AG04449 (cell line): ENCODE measurements around the gene TMEM161A.

Source experiments
- CTCF ChIA-PET: fragments of 350-600 bp; formaldehyde crosslinking; extraction: SDS; loops from one replicate; lab custom pipeline; 2021; ENCODE audit warnings: antibody characterized with exemption; lab: Yijun Ruan, JAX
- POLR2A ChIA-PET: fragments of 400-600, 350-600 bp; formaldehyde crosslinking; extraction: SDS; loops from one replicate; lab custom pipeline; 2020; ENCODE audit warnings: antibody characterized with exemption, inconsistent platforms; lab: Yijun Ruan, JAX
- DNase-seq: peaks from one replicate; pipeline ENCODE4 v3.0.0-alpha.2; 2010; ENCODE audit warnings: low read depth, low spot score
- H3K4me3 ChIP-seq: 2 replicates; pipeline ENCODE4 v1.5.1; 2011; ENCODE audit warnings: low read depth, mild to moderate bottlenecking, control low read depth, low read length
- TF ChIP-seq, protein P1 (sequence below): IDR thresholded peaks from one replicate; pipeline ENCODE4 v1.5.1; 2011; ENCODE audit warnings: mild to moderate bottlenecking, moderate library complexity, low read length, control low read depth, inconsistent platforms; ENCODE audit not compliant: insufficient read depth; ENCODE audit errors: missing control alignments

The TMEM161A gene

DNA sequence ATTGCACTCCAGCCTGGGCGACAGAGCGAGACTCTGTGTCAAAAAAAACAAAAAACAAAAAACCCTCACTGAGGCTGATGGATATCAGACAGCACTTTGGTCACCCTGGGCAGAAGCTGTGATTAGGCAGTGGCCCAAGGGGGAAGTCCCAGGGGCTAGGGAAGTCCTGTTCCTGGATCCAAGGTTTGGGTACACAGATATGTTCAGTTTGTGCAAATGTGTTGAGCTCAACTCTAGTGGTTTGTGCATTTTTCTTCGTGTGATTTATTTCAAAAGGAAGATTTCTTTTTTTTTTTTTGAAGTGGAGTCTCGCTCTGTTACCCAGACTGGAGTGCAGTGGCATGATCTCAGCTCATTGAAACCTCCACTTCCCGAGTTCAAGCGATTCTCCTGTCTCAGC lies 19.5 kb upstream of the TMEM161A start:
- no peak overlapping the region for H3K4me3 ChIP-seq
- ChIA-PET CTCF (interaction anchor here (1.8 to 12.2 kb wide), 3 partner anchors 11 to 18 kb away, joined by 4 to 182 read pairs (median 105); no protein-coding TSS in a partner anchor), POLR2A (no interaction called here)
- TF ChIP-seq, protein P1, sequence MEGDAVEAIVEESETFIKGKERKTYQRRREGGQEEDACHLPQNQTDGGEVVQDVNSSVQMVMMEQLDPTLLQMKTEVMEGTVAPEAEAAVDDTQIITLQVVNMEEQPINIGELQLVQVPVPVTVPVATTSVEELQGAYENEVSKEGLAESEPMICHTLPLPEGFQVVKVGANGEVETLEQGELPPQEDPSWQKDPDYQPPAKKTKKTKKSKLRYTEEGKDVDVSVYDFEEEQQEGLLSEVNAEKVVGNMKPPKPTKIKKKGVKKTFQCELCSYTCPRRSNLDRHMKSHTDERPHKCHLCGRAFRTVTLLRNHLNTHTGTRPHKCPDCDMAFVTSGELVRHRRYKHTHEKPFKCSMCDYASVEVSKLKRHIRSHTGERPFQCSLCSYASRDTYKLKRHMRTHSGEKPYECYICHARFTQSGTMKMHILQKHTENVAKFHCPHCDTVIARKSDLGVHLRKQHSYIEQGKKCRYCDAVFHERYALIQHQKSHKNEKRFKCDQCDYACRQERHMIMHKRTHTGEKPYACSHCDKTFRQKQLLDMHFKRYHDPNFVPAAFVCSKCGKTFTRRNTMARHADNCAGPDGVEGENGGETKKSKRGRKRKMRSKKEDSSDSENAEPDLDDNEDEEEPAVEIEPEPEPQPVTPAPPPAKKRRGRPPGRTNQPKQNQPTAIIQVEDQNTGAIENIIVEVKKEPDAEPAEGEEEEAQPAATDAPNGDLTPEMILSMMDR: no peak
- DNase-seq: no peak

- POLR2A ChIA-PET: interaction anchor here (0.6 kb wide), 1 partner anchor 48 kb away, joined by 3 read pairs; the partner anchor contains the start of gene NR2C2AP
- TF ChIP-seq, protein P1: no peak
- CTCF ChIA-PET: interaction anchor here (0.6 to 12.2 kb wide), 5 partner anchors 11 to 335 kb away, joined by 3 to 182 read pairs (median 3); partner anchors contain the start of gene MEF2B
- no peak for DNase-seq
- no peak overlapping the region for H3K4me3 ChIP-seq
Measured at GRCh38 chr19:19155495-19156219, 17.4 kb upstream of the TMEM161A start.

- ChIA-PET CTCF (interaction anchor here (11.5 to 12.2 kb wide), 2 partner anchors 11 to 21 kb away, joined by 105 to 182 read pairs; no protein-coding TSS in a partner anchor), POLR2A (no interaction called here)
- DNase-seq: no peak
- TF ChIP-seq, protein P1: no peak
- no peak overlapping the region for H3K4me3 ChIP-seq
Measured at GRCh38 chr19:19154768-19155494, 16.7 kb upstream of the TMEM161A start.

GRCh38 chr19:19152668-19153384 lies 14.5 kb upstream of the TMEM161A start:
- DNase-seq: no peak
- H3K4me3 ChIP-seq: no peak overlapping the region
- TF ChIP-seq, protein P1: no peak
- ChIA-PET POLR2A (no interaction called here), CTCF (interaction anchor here (1.4 to 11.5 kb wide), 3 partner anchors 9 to 23 kb away, joined by 4 to 105 read pairs (median 7); no protein-coding TSS in a partner anchor)

DNA sequence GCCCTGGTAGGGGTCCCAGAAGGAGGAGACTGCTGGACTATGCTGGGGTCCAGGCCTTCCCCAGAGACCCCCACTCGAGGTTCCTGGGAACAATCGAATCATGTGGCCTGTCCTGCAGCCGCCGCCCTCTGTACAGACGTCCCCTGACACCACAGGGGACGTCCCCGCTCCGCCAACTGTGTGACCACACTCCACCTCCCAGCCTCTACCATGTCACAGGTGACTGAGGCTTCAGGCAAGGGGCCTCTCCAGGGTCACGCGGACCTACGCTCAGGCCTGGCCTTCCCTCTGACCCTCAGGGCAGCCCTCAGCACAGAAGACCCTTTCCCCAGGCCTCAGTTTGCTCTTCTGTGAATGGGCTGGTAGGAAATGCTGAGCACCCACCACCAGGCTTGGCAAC lies 13.1 kb upstream of the TMEM161A start:
- no peak overlapping the region for H3K4me3 ChIP-seq
- CTCF ChIA-PET: interaction anchor here (1.1 to 11.5 kb wide), 3 partner anchors 11 to 24 kb away, joined by 4 to 105 read pairs (median 7); no protein-coding TSS in a partner anchor
- POLR2A ChIA-PET: no interaction called here
- TF ChIP-seq, protein P1: no peak
- DNase-seq: no peak
